ENCODE results near the gene EXOSC9.
A peak's percentile ranks its signal among the peaks of the same experiment; 100 is the strongest.

The EXOSC9 gene

GRCh38 chr4:121789960-121790829 is 10.9 kb upstream of the EXOSC9 start:
- no peak for DNase-seq

GRCh38 chr4:121790976-121791375 is 10.1 kb upstream of the EXOSC9 start:
- DNase-seq = no peak

DNA sequence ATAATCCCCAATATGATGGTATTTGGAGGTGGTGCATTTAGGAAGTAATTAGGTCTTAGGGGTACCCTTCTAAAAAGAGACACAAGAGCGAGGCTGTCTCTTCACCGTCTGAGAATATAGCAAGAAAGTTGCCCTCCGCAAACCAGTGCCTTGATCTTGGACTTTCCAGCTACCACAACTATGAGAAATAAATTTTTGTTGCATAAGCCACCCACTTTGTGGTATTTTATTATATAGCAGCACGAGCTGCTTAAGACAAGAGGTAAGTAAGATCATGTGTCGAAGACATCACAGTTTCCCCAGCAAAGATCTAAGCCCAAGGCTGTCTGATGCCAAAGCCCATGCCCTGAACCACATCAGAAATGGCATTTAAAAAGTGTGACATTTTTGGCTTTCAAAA is 9.6 kb upstream of the EXOSC9 start:
- DNase-seq = no peak

- no peak for DNase-seq
Measured at GRCh38 chr4:121792966-121793365, 8.2 kb upstream of the EXOSC9 start.

- DNase-seq = no peak
Measured at GRCh38 chr4:121794505-121795188, 6.5 kb upstream of the EXOSC9 start.

GRCh38 chr4:121796283-121796682 is 4.8 kb upstream of the EXOSC9 start:
- DNase-seq = no peak

- DNase-seq = no peak
Measured at GRCh38 chr4:121799208-121799823, 1.8 kb upstream of the EXOSC9 start.

DNA sequence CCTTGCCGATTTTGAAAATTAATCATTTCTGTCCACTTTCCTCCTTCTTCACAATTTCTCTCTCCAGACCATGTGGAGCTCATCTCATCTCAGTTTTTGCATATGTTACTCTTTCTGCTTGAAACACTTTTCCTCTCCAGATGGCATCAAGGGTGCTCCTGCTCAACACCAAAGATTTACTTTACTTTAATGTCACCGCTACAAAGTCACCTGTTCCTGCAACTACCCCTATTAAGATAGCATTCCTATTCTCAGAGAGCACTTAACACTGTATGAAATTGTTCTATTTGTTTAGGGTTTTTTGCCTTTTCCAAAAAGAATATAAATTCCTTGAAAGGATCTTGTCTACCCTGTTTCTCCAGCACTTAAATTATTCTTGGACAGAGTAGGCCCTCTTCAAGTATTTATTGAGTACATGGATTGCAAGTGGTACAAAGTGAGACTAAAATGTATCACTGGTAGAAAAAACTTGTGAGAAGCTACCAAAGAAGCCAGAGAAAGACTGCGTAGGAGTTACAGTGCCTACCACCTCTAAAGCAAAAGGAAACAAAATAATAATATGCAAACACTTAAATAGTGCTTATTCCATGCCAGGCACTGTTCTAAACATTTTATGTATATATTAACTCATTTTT is 1.1 kb upstream of the EXOSC9 start:
- no peak for DNase-seq

DNA sequence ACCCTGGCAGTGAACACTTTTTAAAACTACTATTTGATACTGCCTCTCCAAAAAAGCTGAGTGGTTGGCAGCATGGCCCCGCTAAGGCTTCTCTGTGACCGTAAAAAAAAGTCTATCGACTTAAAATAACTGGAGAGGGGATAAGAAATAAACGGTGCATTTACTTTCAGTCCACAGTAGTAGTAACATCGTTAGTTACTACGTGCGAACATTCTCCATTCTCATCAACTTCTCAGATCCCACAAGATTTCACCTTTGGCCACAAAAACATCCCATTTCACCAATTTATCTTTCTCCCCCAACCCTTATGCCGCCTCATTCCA is 524 bp upstream of the EXOSC9 start:
- DNase-seq = no peak

- DNase-seq = no peak
Measured at GRCh38 chr4:121801715-121802075, 572 bp downstream of the EXOSC9 start.

GRCh38 chr4:121806411-121806810 is 5.3 kb downstream of the EXOSC9 start:
- DNase-seq = no peak

DNA sequence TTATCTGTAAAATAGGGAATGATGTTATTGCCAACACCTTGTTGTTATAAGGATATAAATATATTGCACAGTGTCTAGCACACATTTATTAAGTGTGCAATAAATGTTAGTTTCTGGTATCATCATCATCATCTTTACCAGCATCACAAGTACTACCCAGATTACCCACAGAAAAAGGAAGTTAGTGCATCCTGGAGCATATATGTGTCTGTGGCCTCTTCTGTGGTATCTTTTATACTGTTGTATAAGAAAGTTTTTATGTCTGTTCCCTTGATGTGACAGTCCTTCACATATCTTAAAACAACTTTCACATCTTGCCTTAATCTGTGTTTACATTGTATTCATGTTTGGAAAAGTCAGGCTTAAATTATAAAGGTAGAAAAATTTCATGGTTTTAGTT is 10.0 kb downstream of the EXOSC9 start:
- DNase-seq = no peak

- no peak for DNase-seq
Measured at GRCh38 chr4:121814756-121815155, 13.6 kb downstream of the EXOSC9 start.

DNA sequence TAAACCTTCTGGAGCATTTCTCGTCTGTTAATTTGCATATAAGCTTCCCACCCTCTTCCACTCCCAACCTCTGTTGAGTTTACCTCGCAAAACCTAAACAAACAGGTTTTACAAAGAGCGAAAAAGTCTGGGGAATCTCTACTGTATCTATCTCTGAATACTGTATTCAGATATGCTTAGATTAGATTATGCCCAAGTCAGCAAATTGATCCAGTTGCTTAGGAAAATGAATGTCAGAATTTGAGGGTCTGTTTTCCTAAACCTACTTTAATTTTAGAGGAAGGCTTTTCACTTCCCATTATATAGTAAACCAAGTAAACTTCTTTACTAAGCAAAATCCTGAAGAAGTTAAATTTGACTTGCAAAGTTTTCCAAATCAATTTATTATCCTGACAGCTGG is 15.9 kb downstream of the EXOSC9 start:
- DNase-seq = no peak

- no peak for DNase-seq
Measured at GRCh38 chr4:121817701-121818100, 16.6 kb downstream of the EXOSC9 start.

DNA sequence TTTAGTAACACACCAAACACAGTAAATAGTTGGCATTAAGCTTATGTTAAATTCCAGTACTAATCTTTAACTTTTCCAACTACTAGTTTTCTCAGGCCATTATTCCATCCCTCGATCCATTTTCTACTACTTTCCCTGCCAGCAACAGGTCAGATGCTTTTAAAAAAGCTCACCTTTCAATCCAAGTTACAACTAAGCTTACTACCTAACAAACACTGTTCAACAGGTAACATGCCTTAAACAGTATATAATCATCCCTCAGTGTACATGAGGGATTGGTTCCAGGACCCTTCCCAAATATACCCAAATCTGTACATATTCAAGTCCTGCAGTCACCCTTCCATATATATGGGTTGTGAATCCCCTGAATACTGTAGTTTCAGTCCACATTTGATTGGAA is 17.1 kb downstream of the EXOSC9 start:
- no peak for DNase-seq

GRCh38 chr4:121819216-121819965 is 18.3 kb downstream of the EXOSC9 start:
- no peak for DNase-seq

- DNase-seq = no peak
Measured at GRCh38 chr4:121822047-121822446, 20.9 kb downstream of the EXOSC9 start.

DNA sequence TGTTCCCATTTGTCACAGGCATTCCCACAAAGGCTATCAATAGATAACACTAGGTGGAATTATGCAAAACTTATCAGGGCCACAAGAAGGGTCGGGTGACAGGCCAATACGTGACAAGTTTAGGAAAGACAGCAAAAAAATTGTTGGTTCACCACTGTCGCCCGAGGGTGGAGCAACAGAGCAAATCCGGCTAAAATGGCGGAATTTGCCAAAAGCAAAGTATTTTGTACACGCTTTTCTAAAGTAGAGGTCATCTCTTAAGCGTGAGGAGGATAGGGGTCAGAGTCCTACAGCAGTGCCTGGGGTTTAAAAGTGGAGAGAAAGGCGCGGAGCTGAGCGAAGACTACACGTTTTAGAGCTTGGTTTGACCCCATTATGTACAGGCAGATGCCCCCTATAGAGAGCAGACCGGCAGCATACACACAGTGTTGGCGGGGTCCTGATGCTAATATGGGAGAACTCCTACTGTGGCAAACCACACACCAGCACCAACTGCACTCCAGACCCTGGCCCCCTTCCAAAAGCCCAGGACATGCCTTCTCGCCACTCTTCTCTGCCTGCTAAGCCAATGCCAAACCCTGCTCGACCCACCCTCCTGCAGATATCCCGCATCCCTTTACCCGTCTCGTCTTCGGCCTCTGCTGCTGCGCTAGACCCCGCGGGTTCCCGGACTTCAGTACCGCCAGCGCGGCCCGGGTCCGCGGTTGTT is 21.8 kb downstream of the EXOSC9 start:
- DNase-seq = no peak

DNA sequence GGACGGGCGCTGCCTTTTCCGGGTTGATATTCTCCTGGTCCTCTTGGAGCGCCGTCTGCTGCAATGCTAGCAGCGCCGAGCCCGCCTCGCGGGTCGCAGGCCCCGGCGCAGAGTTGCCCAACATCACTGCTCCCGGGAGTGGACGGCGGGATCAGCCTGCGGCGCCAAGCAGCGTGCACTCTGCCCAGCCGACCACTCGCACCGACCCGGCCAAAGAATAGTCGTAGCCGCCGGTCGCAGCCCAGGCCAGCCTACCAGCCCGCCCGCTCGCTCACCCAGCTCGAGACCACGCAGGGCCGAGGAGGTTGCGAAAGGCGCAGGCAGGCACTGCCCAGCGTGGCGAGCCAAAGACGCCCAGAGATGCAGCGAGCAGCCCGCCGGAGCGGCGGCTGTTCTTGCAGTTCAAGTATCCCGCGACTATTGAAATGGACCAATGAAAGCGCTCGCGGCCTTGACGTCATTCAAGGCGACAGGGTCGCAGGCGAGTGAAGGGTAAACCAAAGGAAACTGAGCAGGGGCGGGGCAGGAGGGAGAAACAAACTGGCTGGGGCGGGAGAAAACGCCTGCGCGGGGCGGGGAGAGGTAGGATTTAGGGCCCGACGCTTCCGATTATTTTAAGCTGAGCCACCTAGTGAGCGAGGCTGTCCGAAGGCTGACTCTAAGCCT is 22.5 kb downstream of the EXOSC9 start, which contains the start of gene CCNA2:
Gene CCNA2, minus strand, starts transcription at position 379 of the 666 bp plus-strand sequence. Its CDS starts 255 bp downstream, at position 124.
- DNase-seq = peak; percentile 78 to 93 (median 85)

GRCh38 chr4:121824171-121824527 is 23.0 kb downstream of the EXOSC9 start:
- DNase-seq = no peak

DNA sequence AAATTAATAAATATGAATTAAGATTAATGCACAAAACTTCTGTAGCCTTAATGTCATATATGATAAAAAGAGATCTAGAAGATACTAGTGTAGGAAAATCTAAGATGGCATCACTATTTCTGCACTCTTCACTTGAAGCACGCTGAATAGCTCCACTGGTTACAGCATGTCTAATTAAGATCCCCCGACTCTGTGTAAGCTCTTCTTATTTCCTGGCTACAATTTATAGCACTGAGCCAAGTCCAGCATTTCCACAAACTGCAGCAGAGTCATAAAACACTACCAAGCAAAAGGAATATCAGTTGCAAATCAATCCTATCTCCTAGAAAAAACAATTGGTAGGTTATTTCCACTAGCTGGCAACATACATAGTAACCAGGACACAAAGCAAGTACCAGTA is 23.8 kb downstream of the EXOSC9 start:
- no peak for DNase-seq

Measured in activated naive CD4-positive, alpha-beta T cell (primary cell).